IPS DF 6.9 (cell line): ENCODE measurements around the gene TAF3.

Experiments used
- DNase-seq: peaks from one replicate; pipeline ENCODE4 v3.0.0-alpha.2; 2013; ENCODE audit warnings: low read depth, low spot score
- H3K27ac ChIP-seq: one replicate; pipeline ENCODE4 v1.5.1; 2013; ENCODE audit warnings: low read length, control low read depth
- H3K27me3 ChIP-seq: 2 replicates; pipeline ENCODE4 v1.6.1; 2013; ENCODE audit warnings: mild to moderate bottlenecking, low read length; ENCODE audit not compliant: control insufficient read depth, insufficient read depth
- H3K36me3 ChIP-seq: 2 replicates; pipeline ENCODE4 v1.6.1; 2013; ENCODE audit warnings: low read length; ENCODE audit not compliant: control insufficient read depth, insufficient read depth
- H3K4me1 ChIP-seq: 2 replicates; pipeline ENCODE4 v1.6.1; 2013; ENCODE audit warnings: low read length; ENCODE audit not compliant: control insufficient read depth, insufficient read depth
- H3K4me3 ChIP-seq: 2 replicates; pipeline ENCODE4 v1.5.1; 2013; ENCODE audit warnings: mild to moderate bottlenecking, low read length
- H3K9me3 ChIP-seq: 2 replicates; pipeline ENCODE4 v1.6.1; 2013; ENCODE audit warnings: low read length, inconsistent platforms; ENCODE audit not compliant: control insufficient read depth, insufficient read depth
- WGBS: extraction: QIAGEN DNeasy Blood & Tissue Kit; methylation state at CpG from one replicate; pipeline ENCODE4 v1.1.7; 2013; ENCODE audit warnings: mixed read lengths, missing lambda C conversion rate; ENCODE audit not compliant: insufficient read length, insufficient coverage; 5-methylcytosine and 5-hydroxymethylcytosine counted together

The TAF3 gene

GRCh38 chr10:8056871-8057331, 238.6 kb downstream of the TAF3 start:
- H3K4me3 ChIP-seq: no peak overlapping the region
- H3K36me3 ChIP-seq: no peaks in the 10 kb centered on the region
- peaks cover 14% of the 10 kb centered on the region for H3K4me1 ChIP-seq
- H3K27me3 ChIP-seq: peaks cover 84% of the 10 kb centered on the region
- no peak overlapping the region for H3K27ac ChIP-seq
- no peak for DNase-seq
- WGBS: no CpG with 5 or more reads among the region's 13 CpGs
- no peaks in the 10 kb centered on the region for H3K9me3 ChIP-seq

- Histone ChIP-seq H3K4me3 (no peak overlapping the region), H3K9me3 (no peaks in the 10 kb centered on the region), H3K27ac (no peak overlapping the region), H3K36me3 (no peaks in the 10 kb centered on the region), H3K27me3 (peaks cover 78% of the 10 kb centered on the region), H3K4me1 (peaks cover 15% of the 10 kb centered on the region)
- DNase-seq: no peak
- no CpG with 5 or more reads among the region's 15 CpGs for WGBS
These were observed 239.4 kb downstream of the TAF3 start for GRCh38 chr10:8057636-8058273.

- Histone ChIP-seq H3K27me3 (peaks cover 74% of the 10 kb centered on the region), H3K4me3 (no peak overlapping the region), H3K4me1 (peaks cover 15% of the 10 kb centered on the region), H3K36me3 (no peaks in the 10 kb centered on the region), H3K27ac (no peak overlapping the region), H3K9me3 (no peaks in the 10 kb centered on the region)
- WGBS: no CpG with 5 or more reads among the region's 45 CpGs
- DNase-seq: no peak
These were observed 240.2 kb downstream of the TAF3 start for GRCh38 chr10:8058274-8059111.

GRCh38 chr10:8059191-8059936, 241.1 kb downstream of the TAF3 start:
- Histone ChIP-seq H3K36me3 (no peaks in the 10 kb centered on the region), H3K27ac (no peak overlapping the region), H3K9me3 (no peaks in the 10 kb centered on the region), H3K4me3 (no peak overlapping the region), H3K27me3 (peaks cover 73% of the 10 kb centered on the region), H3K4me1 (peaks cover 17% of the 10 kb centered on the region)
- no peak for DNase-seq
- WGBS: no CpG with 5 or more reads among the region's 16 CpGs

DNA sequence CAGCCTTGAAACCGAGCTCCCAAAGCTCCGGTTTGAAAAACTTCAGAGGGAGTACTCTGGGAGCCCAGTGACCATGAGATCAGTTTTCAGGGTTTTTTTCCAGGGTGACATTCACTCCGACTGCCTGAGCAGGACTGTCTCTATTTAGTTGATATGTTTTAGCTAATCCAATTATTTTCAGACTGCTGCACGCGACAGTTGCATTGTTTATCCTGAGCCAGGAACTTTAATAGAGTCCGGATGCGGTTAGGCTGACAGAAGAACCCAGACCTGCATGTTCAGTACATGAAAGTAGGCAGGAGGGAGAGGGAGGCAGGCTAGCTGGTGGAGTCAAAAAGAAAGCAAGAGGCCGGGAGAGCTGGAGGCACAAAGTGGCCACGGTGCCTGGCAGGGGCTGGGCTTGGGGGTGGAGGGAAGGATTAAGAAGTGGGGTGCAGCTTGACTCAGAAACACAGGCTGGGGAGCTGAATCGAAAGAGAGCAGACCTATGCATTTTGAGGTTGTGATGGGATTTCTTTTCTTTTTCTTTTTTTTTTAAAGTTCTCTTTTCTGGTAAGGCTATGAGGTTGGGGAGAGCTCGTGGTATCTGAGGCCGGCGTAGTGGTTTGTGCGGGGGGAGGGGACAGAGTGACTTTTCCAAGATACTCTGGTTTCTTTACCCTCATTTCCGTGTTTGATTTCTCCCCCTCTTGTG, 241.9 kb downstream of the TAF3 start:
- DNase-seq: no peak
- Histone ChIP-seq H3K9me3 (no peaks in the 10 kb centered on the region), H3K36me3 (no peaks in the 10 kb centered on the region), H3K4me1 (peaks cover 17% of the 10 kb centered on the region), H3K27me3 (peaks cover 68% of the 10 kb centered on the region), H3K4me3 (no peak overlapping the region), H3K27ac (no peak overlapping the region)
- no CpG with 5 or more reads among the region's 15 CpGs for WGBS

DNA sequence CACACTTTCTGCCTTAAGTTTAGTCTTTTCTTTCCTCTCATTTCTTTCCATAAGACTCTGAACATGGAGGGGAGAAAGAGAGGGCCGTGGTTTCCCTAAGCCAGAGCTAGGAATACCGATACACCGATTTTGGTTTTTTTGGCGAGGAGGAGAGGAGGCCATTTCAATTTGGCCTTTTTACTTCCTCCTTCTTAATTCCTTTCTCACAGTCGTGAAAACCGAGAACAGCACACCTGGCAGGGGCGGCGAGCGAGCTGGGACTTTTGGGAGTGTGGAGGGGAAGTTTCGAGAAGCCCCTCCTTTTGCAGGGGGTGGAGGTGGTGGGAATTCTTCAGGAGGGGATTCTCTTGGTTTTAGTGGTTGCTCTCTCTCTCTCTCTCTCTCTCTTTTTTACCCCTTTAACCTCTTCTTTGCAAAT, 242.4 kb downstream of the TAF3 start:
- no peak overlapping the region for H3K27ac ChIP-seq
- no peak for DNase-seq
- H3K27me3 ChIP-seq: peaks cover 64% of the 10 kb centered on the region
- no peak overlapping the region for H3K4me3 ChIP-seq
- no peaks in the 10 kb centered on the region for H3K36me3 ChIP-seq
- WGBS: no CpG with 5 or more reads among the region's 10 CpGs
- H3K9me3 ChIP-seq: no peaks in the 10 kb centered on the region
- peaks cover 15% of the 10 kb centered on the region for H3K4me1 ChIP-seq

DNA sequence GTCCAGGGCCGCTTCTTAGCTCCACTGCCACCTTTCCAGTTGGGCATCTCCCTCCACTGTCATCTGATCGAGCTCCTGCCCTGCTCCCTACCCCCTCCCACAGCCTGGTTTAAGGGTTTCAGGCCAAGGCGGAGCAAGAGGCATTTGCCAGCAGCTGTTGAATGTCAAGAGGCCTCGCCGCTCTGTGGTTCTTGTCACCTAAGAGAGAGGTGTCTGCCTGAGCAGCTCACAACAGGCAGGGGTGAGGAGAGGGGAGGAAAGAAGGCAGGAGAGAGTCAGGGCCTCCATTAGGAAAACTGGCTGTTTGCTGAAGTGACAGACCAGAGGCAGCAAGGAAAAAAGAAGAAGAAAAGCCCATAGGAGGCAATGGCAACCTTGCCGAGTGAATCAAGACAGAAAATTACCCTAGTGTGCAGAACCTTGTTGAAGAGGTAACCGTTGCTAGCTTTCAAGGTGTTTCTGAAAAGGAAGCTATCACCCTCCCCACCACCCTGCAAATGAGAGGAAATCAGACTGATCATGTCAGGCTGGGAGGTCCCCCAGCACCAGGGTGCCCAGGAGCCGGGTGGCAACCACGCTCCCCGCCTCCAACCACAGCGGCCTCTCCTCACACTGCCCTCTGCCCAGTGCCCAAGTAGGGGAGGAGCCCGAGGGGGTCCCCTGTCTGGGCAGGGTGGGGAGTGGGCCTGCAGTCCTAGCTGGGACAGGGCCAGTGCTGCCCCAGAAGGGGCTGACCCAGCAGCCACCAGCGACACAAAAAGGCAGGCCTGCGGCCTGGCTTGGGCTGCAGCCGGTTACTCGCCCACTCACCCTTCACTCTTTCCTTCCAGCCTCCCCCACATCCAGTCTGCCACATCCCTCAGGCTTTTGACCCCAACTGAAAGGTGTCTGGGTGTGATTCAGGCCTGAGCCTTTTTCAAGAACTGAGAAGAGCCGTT, 243.2 kb downstream of the TAF3 start:
- peaks cover 15% of the 10 kb centered on the region for H3K4me1 ChIP-seq
- no CpG with 5 or more reads among the region's 17 CpGs for WGBS
- H3K27ac ChIP-seq: no peak overlapping the region
- DNase-seq: no peak
- no peak overlapping the region for H3K4me3 ChIP-seq
- H3K9me3 ChIP-seq: no peaks in the 10 kb centered on the region
- H3K36me3 ChIP-seq: no peaks in the 10 kb centered on the region
- H3K27me3 ChIP-seq: peaks cover 60% of the 10 kb centered on the region

DNA sequence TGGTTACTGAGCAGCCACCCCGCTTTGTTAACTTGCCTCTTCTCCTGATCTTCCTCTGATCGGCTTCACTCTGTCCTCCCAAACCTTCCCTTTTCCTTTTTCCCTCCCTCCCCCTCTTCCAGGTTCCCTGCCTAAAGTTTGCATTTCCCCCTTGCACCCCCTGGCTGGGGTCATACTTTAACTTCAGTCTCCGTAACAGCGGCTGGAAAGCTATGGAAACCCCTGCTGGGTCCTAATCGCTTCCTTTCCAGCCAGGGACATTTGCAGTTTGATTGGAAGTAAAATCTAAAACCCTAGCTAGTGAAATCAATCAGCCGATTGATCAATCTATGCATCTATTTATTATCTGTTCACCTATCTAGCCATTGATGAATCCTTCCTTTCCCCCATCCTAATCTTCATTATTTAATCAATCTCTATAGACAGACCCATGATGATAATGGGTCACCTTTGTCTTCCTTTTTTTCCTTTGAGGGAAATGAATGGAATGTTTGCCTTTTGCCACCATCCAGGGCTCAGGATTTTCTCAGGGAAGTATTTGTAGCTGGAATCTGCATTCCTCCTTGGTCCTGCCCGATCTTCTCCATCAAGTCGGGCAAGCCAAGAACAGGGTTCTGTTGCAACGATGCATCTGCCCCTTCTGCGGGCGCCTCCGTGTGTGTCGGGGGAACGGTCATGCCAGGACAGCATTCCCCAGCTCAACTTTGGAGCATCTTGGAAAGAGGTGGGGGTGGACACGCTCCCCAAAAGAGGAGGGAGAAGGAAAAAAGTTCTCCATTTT, 245.0 kb downstream of the TAF3 start:
- DNase-seq: no peak
- no peak overlapping the region for H3K27ac ChIP-seq
- no peaks in the 10 kb centered on the region for H3K36me3 ChIP-seq
- H3K9me3 ChIP-seq: no peaks in the 10 kb centered on the region
- H3K27me3 ChIP-seq: peaks cover 42% of the 10 kb centered on the region
- WGBS: no CpG with 5 or more reads among the region's 15 CpGs
- H3K4me3 ChIP-seq: no peak overlapping the region
- H3K4me1 ChIP-seq: peaks cover 15% of the 10 kb centered on the region

- Histone ChIP-seq H3K4me1 (peaks cover 15% of the 10 kb centered on the region), H3K36me3 (no peaks in the 10 kb centered on the region), H3K4me3 (0 out of 2 replicates have a peak overlapping the region, but pooled peaks have one; percentile 22)
These were observed 245.6 kb downstream of the TAF3 start for GRCh38 chr10:8063935-8064334.

More at GRCh38 chr10:8063935-8064334, 245.6 kb downstream of the TAF3 start:
- Histone ChIP-seq H3K9me3 (no peaks in the 10 kb centered on the region), H3K27ac (no peak overlapping the region), H3K27me3 (peaks cover 36% of the 10 kb centered on the region)
- DNase-seq: no peak
- no CpG with 5 or more reads among the region's 13 CpGs for WGBS
